A549 (cell line): ENCODE results near the gene LRRC4. TPM values are rescaled to one million over a fixed set of nuclear protein-coding genes. Genes with fewer than 3 reads are reported as not detected.

Source experiments
- ATAC-seq, 2 experiments: fragments of 200-7000 bp in 1 of 2; fragments of >200 bp in 1 of 2; cut with Nextera tagmentation in 1 of 2; cut with Tn5 transposase in 1 of 2; 3 replicates each; pipeline versions ENCODE4 v1.8.0 to v1.9.1; 2018 to 2020; ENCODE audit warnings: mild to moderate bottlenecking in 1 of 2, moderate library complexity in 1 of 2
- CTCF ChIA-PET: fragments of 300-600 bp; sonication (Branson Sonifier 250); formaldehyde crosslinking; extraction: SDS; loops from one replicate; lab custom pipeline; 2021; ENCODE audit warnings: antibody characterized with exemption, inconsistent platforms; lab: Yijun Ruan, JAX
- POLR2A ChIA-PET: fragments of 350-600 bp; formaldehyde crosslinking; extraction: SDS; loops from one replicate; lab custom pipeline; 2021; ENCODE audit warnings: antibody characterized with exemption, inconsistent platforms; lab: Yijun Ruan, JAX
- DNase-seq, 2 experiments: peaks; one replicate each; pipeline versions ENCODE4 v3.0.0 to v3.0.0-alpha.2; 2011 to 2016; ENCODE audit warnings: low read depth in 1 of 2, low spot score in 1 of 2
- FAIRE-seq: peaks from 2 replicates; lab custom pipeline; 2011; peaks lifted over from hg19 to GRCh38; lab: Jason Lieb, UNC
- H3K27ac ChIP-seq, 2 experiments: fragments of >200 bp; sonication (Bioruptor Twin); formaldehyde crosslinking; 3 replicates each; pipeline ENCODE4 v1.5.1; 2016 to 2017
- H3K4me1 ChIP-seq: fragments of >200 bp; sonication (Bioruptor Twin); formaldehyde crosslinking; 3 replicates; pipeline ENCODE4 v1.6.1; 2016
- H3K4me2 ChIP-seq: fragments of >200 bp; sonication (Bioruptor Twin); formaldehyde crosslinking; 3 replicates; pipeline ENCODE4 v1.6.1; 2016
- H3K4me3 ChIP-seq: fragments of >200 bp; sonication (Bioruptor Twin); formaldehyde crosslinking; 3 replicates; pipeline ENCODE4 v1.5.1; 2016
- H3K9me3 ChIP-seq: fragments of >200 bp; sonication (Bioruptor Twin); formaldehyde crosslinking; 3 replicates; pipeline ENCODE4 v1.6.1; 2016
- CBX8 ChIP-seq: fragments of 200-600 bp; sonication (generic); IDR thresholded peaks from 2 replicates; pipeline ENCODE4 v1.6.1; 2016
- CHD2 ChIP-seq: fragments of 150-350 bp; IDR thresholded peaks from 2 replicates; pipeline ENCODE4 v1.6.1; 2014; ENCODE audit warnings: low read length; ENCODE audit not compliant: partially characterized antibody
- CHD4 ChIP-seq: fragments of 200-600 bp; sonication (generic); IDR thresholded peaks from 2 replicates; pipeline ENCODE4 v1.6.1; 2016; ENCODE audit warnings: antibody characterized with exemption, mild to moderate bottlenecking, borderline replicate concordance
- EHMT2 ChIP-seq: fragments of 200-600 bp; sonication (generic); IDR thresholded peaks from 2 replicates; pipeline ENCODE4 v1.6.1; 2016; ENCODE audit warnings: antibody characterized with exemption, low read depth, mild to moderate bottlenecking, moderate library complexity
- ELK1 ChIP-seq: fragments of 150-350 bp; IDR thresholded peaks from 2 replicates; pipeline ENCODE4 v1.6.1; 2014; ENCODE audit warnings: low read depth, mild to moderate bottlenecking, low read length
- EP300 ChIP-seq, 2 experiments: fragments of >200 bp; sonication (Bioruptor Twin); formaldehyde crosslinking; IDR thresholded peaks; 2 replicates in 1 of 2; 3 replicates in 1 of 2; pipeline ENCODE4 v1.6.1; 2016 to 2017
- FOSB ChIP-seq: fragments of 250-450 bp; sonication (Bioruptor Pico); IDR thresholded peaks from 2 replicates; pipeline ENCODE4 v1.5.0; 2020; ENCODE audit warnings: mild to moderate bottlenecking, moderate library complexity
- FOXS1 ChIP-seq: fragments of 250-450 bp; sonication (Bioruptor Pico); IDR thresholded peaks from 2 replicates; pipeline ENCODE4 v1.5.0; 2020; ENCODE audit warnings: mild to moderate bottlenecking, moderate library complexity
- HEYL ChIP-seq: fragments of 250-450 bp; sonication (Bioruptor Pico); IDR thresholded peaks from 2 replicates; pipeline ENCODE4 v1.8.0; 2021; ENCODE audit warnings: mild to moderate bottlenecking, moderate library complexity
- HMGXB4 ChIP-seq: fragments of 250-450 bp; sonication (Bioruptor Pico); IDR thresholded peaks from 2 replicates; pipeline ENCODE4 v1.5.0; 2021; ENCODE audit warnings: mild to moderate bottlenecking, moderate library complexity, borderline replicate concordance
- HOXA7 ChIP-seq: fragments of 250-450 bp; sonication (Bioruptor Pico); IDR thresholded peaks from 2 replicates; pipeline ENCODE4 v1.5.0; 2020; ENCODE audit warnings: mild to moderate bottlenecking, moderate library complexity
- HOXB13 ChIP-seq: fragments of 250-450 bp; sonication (Bioruptor Pico); IDR thresholded peaks from 2 replicates; pipeline ENCODE4 v1.5.0; 2020; ENCODE audit warnings: low read depth, mild to moderate bottlenecking, moderate library complexity
- JUNB ChIP-seq: fragments of >200 bp; sonication (Bioruptor Twin); formaldehyde crosslinking; IDR thresholded peaks from 2 replicates; pipeline ENCODE4 v1.6.1; 2016
- MAFK ChIP-seq: fragments of 450-650 bp; IDR thresholded peaks from 2 replicates; pipeline ENCODE4 v1.6.1; 2014; ENCODE audit not compliant: partially characterized antibody
- POLR2A ChIP-seq: IDR thresholded peaks from 2 replicates; pipeline ENCODE4 v1.6.1; 2012; ENCODE audit warnings: mild to moderate bottlenecking, low read length
- SMC3 ChIP-seq: fragments of >200 bp; sonication (Bioruptor Twin); formaldehyde crosslinking; IDR thresholded peaks from 3 replicates; pipeline ENCODE4 v1.6.1; 2018; ENCODE audit warnings: inconsistent platforms
- USF2 ChIP-seq: fragments of 450-650 bp; IDR thresholded peaks from 2 replicates; pipeline ENCODE4 v1.6.1; 2014; ENCODE audit warnings: antibody characterized with exemption
- WGBS: methylation state at CpG from one replicate; pipeline ENCODE4 v1.1.6; 2017; ENCODE audit errors: missing lambda C conversion rate; 5-methylcytosine and 5-hydroxymethylcytosine counted together
- polyA plus RNA-seq, 4 experiments: library from polyadenylated mRNA; depleted of rRNA in 3 of 4; stranded (reverse); fragments of >200 nt; fragmentation: RNase III in 1 of 4; extraction: RNeasy Plus Mini Kit Qiagen cat#74134 plus additional on column Dnase treatment in 1 of 4; gene quantifications; 2 replicates in 3 of 4; 3 replicates in 1 of 4; pipeline ENCODE4 v1.2.3, GENCODE V29; 2011 to 2017

The LRRC4 gene
- polyA plus RNA-seq, 2 of the 4 experiments (the other 2 are of a cell fraction), result not detected

DNA sequence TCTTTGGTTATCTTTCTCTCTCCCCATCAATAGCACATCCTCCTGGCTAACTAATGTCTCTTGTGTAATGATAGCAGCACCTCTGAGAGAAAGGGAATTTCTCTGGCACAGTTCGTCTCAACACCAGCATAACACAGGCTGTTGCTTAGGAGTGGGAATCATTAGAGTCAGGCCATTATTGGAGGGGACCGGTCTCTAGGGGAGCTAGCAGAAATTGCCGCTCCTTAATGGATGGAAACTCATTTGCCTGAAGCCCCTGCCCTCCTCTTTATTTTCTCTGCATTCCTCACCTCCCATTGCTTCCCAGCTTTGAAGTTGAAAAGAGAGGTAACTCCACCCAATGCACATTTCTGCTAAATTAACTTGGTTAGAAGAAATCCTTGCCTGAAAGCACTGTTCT, 11.9 kb downstream of the LRRC4 start:
- POLR2A ChIA-PET, result no interaction called here
- no peak for TF ChIP-seq HOXA7 (CRISPR knock-in tag)
- TF ChIP-seq EHMT2, result no peak
- no peak for TF ChIP-seq EP300 (IDR thresholded peaks at IDR 0.05)
- no peak for TF ChIP-seq USF2
- no peak for TF ChIP-seq FOXS1 (CRISPR knock-in tag)
- TF ChIP-seq CHD2, result no peak
- TF ChIP-seq FOSB (CRISPR knock-in tag), result no peak
- no peak for TF ChIP-seq HMGXB4 (CRISPR knock-in tag)
- TF ChIP-seq POLR2A, result no peak
- TF ChIP-seq ELK1, result no peak
- TF ChIP-seq HOXB13, result no peak
- TF ChIP-seq, all 56 proteins: peak for 0
- DNase-seq (no peak), FAIRE-seq (no peak), ATAC-seq (no peak)
- CTCF ChIA-PET, result interaction anchor here (1.1 to 1.5 kb wide), 3 partner anchors 11 to 190 kb away, joined by 3 to 6 read pairs (median 4); no protein-coding TSS in a partner anchor
- Histone ChIP-seq H3K27ac (no peak overlapping the region), H3K9me3 (no peaks in the 10 kb centered on the region), H3K4me3 (no peak overlapping the region), H3K4me1 (peaks cover 38% of the 10 kb centered on the region), H3K4me2 (no peak overlapping the region)
- 95% methylated on average over 3 of the region's 3 CpGs for WGBS

GRCh38 chr7:128017862-128018845, 13.1 kb downstream of the LRRC4 start:
- no peaks in the 10 kb centered on the region for H3K9me3 ChIP-seq
- peaks cover 33% of the 10 kb centered on the region for H3K4me1 ChIP-seq
- no peak overlapping the region for H3K4me3 ChIP-seq
- DNase-seq (no peak), FAIRE-seq (no peak), ATAC-seq (peak in 1 of 2 experiments; percentile 27; a peak in 2 of 6 replicates)
- ChIA-PET POLR2A (no interaction called here), CTCF (no interaction called here)
- no peak overlapping the region for H3K27ac ChIP-seq
- H3K4me2 ChIP-seq, result no peak overlapping the region
- 61% methylated on average over 8 of the region's 8 CpGs for WGBS
- TF ChIP-seq MAFK (peak; percentile 33), HEYL (CRISPR knock-in tag) (no peak), CHD4 (no peak)
- TF ChIP-seq, all 56 proteins: peak for 1

DNA sequence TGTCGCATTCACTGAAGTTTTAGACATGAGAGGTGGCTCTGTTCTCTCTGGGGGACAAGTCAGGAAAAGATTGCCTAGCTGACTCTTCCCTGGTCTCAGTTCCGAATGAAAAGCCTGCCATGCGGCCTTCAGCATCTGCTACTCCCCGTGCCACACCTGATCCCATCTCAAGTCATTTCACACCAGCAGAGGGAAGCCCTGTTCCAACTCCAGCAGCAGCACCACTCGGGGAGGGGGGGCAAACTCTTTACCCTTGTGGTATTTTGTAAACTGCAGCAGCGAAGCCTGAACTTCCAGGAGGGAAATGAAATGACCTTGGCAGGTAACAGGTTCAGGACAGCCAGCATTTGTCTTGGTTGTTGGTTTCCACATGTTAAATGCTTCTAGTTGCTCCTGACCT, 13.8 kb downstream of the LRRC4 start:
- TF ChIP-seq EP300 (IDR thresholded peaks at IDR 0.05), result no peak
- TF ChIP-seq SMC3, result no peak
- no peak for TF ChIP-seq CBX8
- no peak for TF ChIP-seq JUNB
- TF ChIP-seq, all 56 proteins: peak for 0
- DNase-seq (no peak), ATAC-seq (no peak), FAIRE-seq (no peak)
- no peak overlapping the region for H3K4me3 ChIP-seq
- no peak overlapping the region for H3K27ac ChIP-seq
- WGBS, result 81% methylated on average over 6 of the region's 6 CpGs
- ChIA-PET POLR2A (no interaction called here), CTCF (no interaction called here)
- H3K9me3 ChIP-seq, result no peaks in the 10 kb centered on the region
- H3K4me2 ChIP-seq, result no peak overlapping the region
- H3K4me1 ChIP-seq, result peaks cover 26% of the 10 kb centered on the region
